Kasumi-1 (cell line): Measurements from ENCODE around the gene CXCL5.
"Not testable (repeated sequence)": the region's sequence is repeated elsewhere in the genome, so short reads cannot be mapped to it uniquely, and the experiment has no call there.

Experiments
- DNase-seq, 2 experiments: peaks; one replicate each; lab custom pipeline; 2025; lab: John Stamatoyannopoulos, UW

The CXCL5 gene

GRCh38 chr4:73970945-73971344 lies 27.5 kb downstream of the CXCL5 start:
- DNase-seq, result no peak

- DNase-seq, result no peak
Observed at GRCh38 chr4:73970011-73970410, 28.5 kb downstream of the CXCL5 start.

- no peak for DNase-seq
Observed at GRCh38 chr4:73967866-73968265, 30.6 kb downstream of the CXCL5 start.

GRCh38 chr4:73964862-73965611 lies 33.4 kb downstream of the CXCL5 start:
- peak in 1 of 2 experiments; percentile 0 for DNase-seq

GRCh38 chr4:73962724-73963123 lies 35.8 kb downstream of the CXCL5 start:
- no peak for DNase-seq

GRCh38 chr4:73959041-73959440 lies 39.4 kb downstream of the CXCL5 start:
- DNase-seq, result not testable (repeated sequence)

GRCh38 chr4:73952352-73952751 lies 46.1 kb downstream of the CXCL5 start:
- no peak for DNase-seq

- DNase-seq, result not testable (repeated sequence)
Observed at GRCh38 chr4:73950376-73950920, 48.0 kb downstream of the CXCL5 start.

- no peak for DNase-seq
Observed at GRCh38 chr4:73948990-73949706, 49.3 kb downstream of the CXCL5 start.

GRCh38 chr4:73948291-73948690 lies 50.2 kb downstream of the CXCL5 start:
- DNase-seq, result no peak

- no peak for DNase-seq
Observed at GRCh38 chr4:73947239-73947985, 51.1 kb downstream of the CXCL5 start.

GRCh38 chr4:73945674-73946449 lies 52.6 kb downstream of the CXCL5 start:
- DNase-seq, result no peak
